Stimulated activated CD4-positive, alpha-beta T cell treated with anti-CD3 and anti-CD28 coated beads, Interleukin-4, amount 100 ng/mL, for 48 hours (primary cell): ENCODE data around the gene UBE4A.
A peak's percentile ranks its signal among the peaks of the same experiment; 100 is the strongest.
"Not testable (repeated sequence)": the region's sequence is repeated elsewhere in the genome, so short reads cannot be mapped to it uniquely, and the experiment has no call there.

Experiments
- DNase-seq, 2 donors: peaks; one replicate each; pipeline ENCODE4 v3.0.0-alpha.2; 2020; ENCODE audit warnings: low read depth in 2 of 2

Gene UBE4A

DNA sequence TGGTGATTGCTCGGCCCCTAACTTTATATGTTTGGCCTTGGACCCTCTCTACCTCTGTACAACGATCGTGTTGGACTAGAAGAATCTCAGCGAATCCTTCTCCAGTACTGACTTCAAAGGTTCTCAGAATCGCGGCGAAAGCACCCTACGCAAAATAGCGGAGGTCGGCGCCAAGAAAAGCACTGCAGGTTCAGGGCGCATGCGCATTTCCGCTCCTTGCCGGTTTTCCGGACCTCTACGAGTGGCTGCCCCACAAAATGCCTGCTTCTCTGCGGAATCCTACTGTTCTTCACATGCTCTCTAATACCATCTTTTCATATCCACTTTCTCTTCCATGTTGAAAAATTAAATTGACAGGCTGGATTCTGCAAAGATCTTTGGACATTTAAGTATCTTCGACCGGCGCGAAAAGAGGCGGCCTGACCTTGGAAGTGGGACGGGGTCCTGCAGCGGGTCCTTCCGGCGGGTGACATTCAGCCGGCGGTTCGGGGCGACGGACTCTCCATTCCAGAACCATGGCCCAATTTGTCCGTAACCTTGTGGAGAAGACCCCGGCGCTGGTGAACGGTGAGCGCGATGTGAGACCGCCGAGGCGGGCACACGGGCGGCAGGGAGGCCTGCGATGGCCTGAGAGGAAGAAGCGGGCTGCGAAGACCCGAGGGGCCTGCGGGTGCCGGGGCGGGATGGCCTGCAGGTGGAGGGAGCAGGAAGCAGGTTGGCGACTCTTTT, 41.9 kb downstream of the UBE4A start, which contains the start of gene ATP5MG:
Gene ATP5MG (plus strand): TSS at position 456 of the 729 bp plus-strand sequence. CDS start 60 bp downstream, at position 516.
- peak; percentile 89 to 90 for DNase-seq

- no peak for DNase-seq
Measured at GRCh38 chr11:118401880-118402590, 42.6 kb downstream of the UBE4A start.

DNA sequence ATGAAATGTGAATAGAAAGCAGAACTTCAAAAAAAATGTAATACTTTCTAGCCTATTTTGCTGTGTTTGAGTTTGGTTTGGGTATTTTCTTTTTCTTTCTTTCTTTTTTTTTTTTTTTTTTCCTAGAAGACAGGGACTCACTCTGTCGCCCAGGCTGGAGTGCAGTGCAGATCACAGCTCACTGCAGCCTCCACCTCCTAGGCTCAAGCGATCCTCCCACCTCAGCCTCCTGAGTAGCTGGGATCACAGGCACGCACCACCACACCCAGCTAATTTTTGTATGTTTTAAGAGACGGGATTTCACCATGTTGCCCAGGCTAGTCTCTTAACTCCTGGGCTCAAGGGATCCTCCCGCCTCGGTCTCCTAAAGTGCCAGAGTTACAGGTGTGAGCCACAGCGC, 43.2 kb downstream of the UBE4A start:
- not testable (repeated sequence) for DNase-seq

DNA sequence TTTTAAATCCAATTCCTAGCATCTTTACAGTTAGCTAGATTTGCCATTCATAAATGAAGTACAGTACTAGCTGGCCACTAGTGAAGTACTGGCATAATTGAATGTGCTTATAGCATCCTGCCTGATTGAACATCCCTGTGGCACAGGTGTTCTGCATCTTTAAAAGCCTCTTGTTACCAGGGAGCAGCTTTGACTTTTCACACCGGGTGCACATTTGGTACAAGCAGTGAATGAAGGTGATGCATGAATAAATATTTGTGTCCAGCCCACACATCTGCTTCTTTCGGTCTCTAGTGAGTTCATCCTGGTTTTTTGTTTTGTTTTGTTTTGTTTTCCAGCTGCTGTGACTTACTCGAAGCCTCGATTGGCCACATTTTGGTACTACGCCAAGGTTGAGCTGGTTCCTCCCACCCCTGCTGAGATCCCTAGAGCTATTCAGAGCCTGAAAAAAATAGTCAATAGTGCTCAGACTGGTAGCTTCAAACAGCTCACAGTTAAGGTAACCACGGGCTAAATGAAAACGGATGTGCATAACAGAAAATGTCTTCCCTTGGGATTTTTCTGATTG, 47.3 kb downstream of the UBE4A start:
- no peak for DNase-seq

DNA sequence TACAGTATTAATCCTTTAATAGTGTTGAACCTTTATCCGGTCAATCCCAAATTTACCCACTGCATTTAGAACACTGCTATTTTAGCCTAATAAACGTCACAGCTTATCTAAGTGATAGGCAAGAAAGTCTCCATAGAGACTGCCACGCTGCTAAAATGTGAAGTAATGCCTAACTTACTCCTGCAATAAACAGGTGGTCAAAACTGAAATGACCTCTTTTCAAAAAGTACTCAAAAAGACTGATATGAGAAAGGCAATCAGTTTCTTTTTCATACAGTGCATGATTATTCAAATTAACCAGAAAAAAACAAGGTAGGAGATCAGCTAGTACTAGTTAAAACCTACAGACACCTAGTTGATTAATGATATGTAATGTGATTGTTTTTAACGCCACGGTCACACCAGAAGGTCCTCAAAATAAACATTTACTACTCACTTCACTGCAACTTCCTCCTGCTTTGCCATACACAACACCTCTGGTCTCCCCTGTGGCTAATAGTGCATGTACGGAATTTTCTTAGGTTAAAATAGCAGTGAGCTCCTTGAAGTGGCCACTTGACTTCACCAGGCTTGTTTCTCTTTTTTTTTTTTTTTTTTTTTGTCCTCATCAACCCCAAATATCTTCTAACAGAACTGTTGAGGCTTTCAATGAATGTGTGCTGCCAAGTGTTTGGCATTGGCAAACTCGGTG, 50.8 kb downstream of the UBE4A start:
- no peak for DNase-seq

DNA sequence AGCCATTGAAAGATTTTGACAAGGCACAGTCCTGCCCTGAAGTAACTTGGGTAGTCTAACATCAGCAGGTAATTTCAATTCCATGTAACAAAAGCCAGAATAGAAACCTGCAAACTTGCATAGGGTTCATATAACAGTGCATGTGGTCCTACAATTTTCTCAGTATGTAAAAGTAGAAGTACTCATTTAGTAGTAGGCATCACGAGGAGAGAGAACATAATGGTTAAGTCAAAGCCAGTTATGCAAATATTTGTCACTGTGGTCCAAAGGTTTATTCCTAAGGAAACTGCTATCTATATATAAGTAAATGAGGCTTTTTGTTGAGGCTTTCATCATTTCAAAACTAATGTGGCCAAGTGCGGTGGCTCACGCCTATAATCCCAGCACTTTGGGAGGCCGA, 52.1 kb downstream of the UBE4A start:
- no peak for DNase-seq

DNA sequence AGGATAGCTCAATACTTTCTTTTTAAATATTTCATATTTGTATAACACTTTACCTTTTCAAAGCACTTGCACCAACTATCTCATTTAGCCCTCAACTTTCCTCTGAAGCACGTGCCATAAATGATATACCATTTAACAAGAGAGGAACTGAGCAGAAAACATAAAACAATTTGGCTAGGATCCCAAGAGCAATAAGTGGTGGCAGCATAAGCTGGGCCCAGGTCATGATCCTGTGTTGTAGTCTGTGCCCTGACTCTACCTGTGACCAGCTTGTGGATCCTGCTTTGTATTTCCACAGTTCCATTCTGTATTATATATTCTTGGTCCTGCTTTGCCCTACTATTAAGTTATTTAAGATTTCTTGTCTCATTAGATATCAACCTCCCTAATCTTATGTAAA, 53.5 kb downstream of the UBE4A start:
- DNase-seq: no peak

- DNase-seq: no peak
Measured at GRCh38 chr11:118415062-118415738, 55.8 kb downstream of the UBE4A start.

- no peak for DNase-seq
Measured at GRCh38 chr11:118415739-118416068, 56.3 kb downstream of the UBE4A start.

- DNase-seq: not testable (repeated sequence)
Measured at GRCh38 chr11:118416900-118417299, 57.5 kb downstream of the UBE4A start.

DNA sequence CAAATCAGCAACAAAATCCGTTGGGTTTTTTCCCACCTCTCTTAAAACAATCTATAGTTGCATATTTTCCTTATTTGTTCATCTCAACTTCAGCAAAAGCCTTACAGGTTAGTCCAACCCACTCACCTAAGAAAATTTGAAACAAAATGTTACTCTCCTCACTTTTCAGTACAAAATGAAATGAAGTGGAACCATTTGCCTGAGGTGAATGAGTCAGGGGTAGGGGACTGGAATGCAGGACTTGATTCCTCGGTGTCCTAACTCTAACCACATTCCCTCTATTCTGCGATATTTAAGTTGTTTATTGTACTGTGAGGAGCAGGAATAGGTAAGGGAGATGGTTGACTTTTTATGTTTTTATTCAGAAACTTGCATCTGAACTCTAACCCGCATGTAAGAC, 58.4 kb downstream of the UBE4A start:
- no peak for DNase-seq

DNA sequence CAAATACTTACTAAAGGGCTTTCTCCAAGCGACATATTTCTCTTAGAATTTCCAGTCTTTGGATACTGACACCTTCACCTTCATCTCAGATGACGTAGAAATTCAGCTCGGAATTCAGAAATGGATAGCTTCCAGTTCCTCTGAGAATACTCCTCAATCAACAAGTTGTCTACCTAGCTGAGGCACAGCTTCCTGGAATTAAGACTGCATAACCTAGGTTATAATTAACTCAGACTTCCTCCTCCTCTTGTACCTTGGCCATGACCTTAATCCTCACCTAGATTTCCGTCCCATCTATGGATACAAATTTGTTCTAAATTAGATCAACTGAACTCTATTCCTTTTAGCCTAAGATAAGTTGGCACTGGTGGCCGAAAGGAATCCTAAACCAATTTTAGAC, 59.4 kb downstream of the UBE4A start:
- DNase-seq: no peak

- no peak for DNase-seq
Measured at GRCh38 chr11:118427707-118428106, 68.3 kb downstream of the UBE4A start.

- DNase-seq: no peak
Measured at GRCh38 chr11:118430956-118431355, 71.6 kb downstream of the UBE4A start.

DNA sequence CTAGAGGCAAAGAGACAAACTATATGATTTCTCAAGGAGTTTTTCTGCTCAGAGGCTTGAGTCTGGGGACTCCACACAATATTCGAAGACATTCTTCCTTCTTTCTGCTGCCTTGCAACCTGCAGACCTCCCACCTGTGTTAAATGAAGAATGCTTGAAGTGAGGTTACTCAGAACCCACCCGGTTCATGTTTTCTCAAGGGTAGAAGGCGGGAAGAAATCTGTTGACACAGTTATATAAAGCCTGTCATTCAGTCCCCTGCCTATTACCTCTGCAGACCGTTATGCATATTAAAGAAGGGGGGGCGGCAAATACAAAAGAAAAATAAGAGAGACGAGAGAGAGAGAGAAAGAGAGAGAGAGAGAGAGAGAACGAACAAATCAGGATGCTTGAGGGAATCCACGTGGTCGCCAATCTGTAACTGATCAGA, 74.7 kb downstream of the UBE4A start:
- DNase-seq: no peak

DNA sequence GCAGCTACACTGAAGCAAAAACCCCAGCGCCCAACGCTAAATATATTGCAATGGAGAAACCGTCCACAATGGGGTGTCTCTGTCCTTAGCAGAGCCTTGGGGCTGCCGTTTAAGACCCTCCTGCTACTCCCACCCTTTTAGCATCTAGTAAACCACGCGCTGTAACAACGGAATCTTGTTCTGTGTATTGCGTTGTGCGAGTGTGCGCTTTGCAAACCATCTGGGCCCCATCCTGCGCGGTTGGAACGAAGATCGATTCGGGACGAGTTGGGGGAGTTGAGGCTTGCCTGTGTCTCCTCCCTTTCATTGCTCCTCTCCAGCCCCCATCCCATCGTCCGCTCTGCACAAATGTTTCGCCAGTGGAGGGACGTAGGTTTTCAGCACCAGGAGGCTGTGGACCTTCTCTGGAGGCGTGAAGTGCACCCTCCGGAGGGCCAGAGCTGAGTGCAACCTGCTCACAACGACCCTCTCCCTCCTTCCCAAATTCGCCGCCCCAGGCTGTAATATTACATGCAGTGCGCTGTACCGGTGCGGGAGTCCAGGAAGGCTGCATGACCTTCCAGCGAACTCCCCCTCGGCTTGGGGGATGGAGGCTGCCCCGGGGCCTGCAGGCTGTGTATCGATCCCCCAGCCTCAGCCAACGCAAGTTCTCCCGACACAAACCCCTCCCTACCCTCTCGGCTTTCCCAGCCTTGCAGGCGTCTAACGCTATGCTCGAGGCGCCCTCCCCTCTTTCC, 75.3 kb downstream of the UBE4A start:
- peak; percentile 22 to 29 for DNase-seq

GRCh38 chr11:118435290-118435892, 76.0 kb downstream of the UBE4A start:
- DNase-seq: peak; percentile 47 to 50

- peak; percentile 94 for DNase-seq
Measured at GRCh38 chr11:118435893-118436624, 76.7 kb downstream of the UBE4A start, which contains the start of gene KMT2A. Gene KMT2A (plus strand): TSS chr11:118436492. CDS start chr11:118436513, 21 bp downstream.

DNA sequence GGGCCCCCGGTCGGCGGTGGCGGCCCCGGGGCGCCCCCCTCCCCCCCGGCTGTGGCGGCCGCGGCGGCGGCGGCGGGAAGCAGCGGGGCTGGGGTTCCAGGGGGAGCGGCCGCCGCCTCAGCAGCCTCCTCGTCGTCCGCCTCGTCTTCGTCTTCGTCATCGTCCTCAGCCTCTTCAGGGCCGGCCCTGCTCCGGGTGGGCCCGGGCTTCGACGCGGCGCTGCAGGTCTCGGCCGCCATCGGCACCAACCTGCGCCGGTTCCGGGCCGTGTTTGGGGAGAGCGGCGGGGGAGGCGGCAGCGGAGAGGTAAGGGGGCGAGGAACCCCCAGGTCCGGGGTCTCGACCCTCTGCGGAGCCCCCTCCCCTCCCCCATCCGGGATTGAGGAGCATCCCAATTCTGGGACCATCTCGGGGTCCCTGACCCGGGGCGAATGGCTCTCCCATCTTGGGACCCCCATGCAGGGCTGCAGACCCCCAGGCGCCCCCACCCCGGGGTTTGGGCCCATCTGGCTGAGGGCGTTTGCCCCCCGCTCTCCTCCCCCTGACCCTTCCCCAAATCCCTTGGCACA, 77.3 kb downstream of the UBE4A start:
- DNase-seq: peak; percentile 20 to 33
